SU-DHL-6 (cell line): ENCODE data around the gene WDR48.

Experiments
- H2AFZ ChIP-seq: fragments of 200-600 bp; sonication (generic); 2 replicates; pipeline ENCODE4 v1.6.1; 2014; ENCODE audit warnings: low read depth, mild to moderate bottlenecking, moderate library complexity, mixed read lengths, antibody characterized with exemption, low read length; ENCODE audit not compliant: severe bottlenecking
- H3F3A ChIP-seq: fragments of 200-600 bp; shearing (Covaris generic); 2 replicates; pipeline ENCODE4 v1.6.0; 2016; ENCODE audit warnings: antibody characterized with exemption, mild to moderate bottlenecking; ENCODE audit not compliant: insufficient read depth
- H3K27ac ChIP-seq: fragments of 200-600 bp; sonication (generic); 2 replicates; pipeline ENCODE4 v1.5.1; 2016; ENCODE audit warnings: low read depth, mild to moderate bottlenecking, low read length, moderate library complexity, mixed read lengths
- H3K27me3 ChIP-seq: fragments of 200-600 bp; sonication (generic), shearing (Covaris generic); 2 replicates; pipeline ENCODE4 v1.6.0; 2014; ENCODE audit warnings: mild to moderate bottlenecking, low read length
- H3K36me3 ChIP-seq: fragments of 200-600 bp; sonication (generic); 2 replicates; pipeline ENCODE4 v1.6.1; 2014; ENCODE audit warnings: mild to moderate bottlenecking, low read length, mixed read lengths
- H3K4me2 ChIP-seq: fragments of 300-600, 200-600 bp; shearing (Covaris generic), sonication (generic); 2 replicates; pipeline ENCODE4 v1.6.0; 2014; ENCODE audit warnings: low read length, low read depth, mild to moderate bottlenecking; ENCODE audit not compliant: poor library complexity, severe bottlenecking
- H3K4me3 ChIP-seq: fragments of 200-600 bp; sonication (generic); 2 replicates; pipeline ENCODE4 v1.5.1; 2014; ENCODE audit warnings: antibody characterized with exemption, low read length, mild to moderate bottlenecking, mixed read lengths; ENCODE audit not compliant: insufficient read depth, poor library complexity, severe bottlenecking
- H3K79me2 ChIP-seq: fragments of 200-600 bp; sonication (generic); 2 replicates; pipeline ENCODE4 v1.6.1; 2014; ENCODE audit warnings: mild to moderate bottlenecking, low read length, moderate library complexity; ENCODE audit not compliant: insufficient read depth
- H3K9ac ChIP-seq: fragments of 200-600 bp; sonication (generic); 2 replicates; pipeline ENCODE4 v1.7.0; 2014; ENCODE audit warnings: mild to moderate bottlenecking, low read length
- H3K9me2 ChIP-seq: fragments of 200-600 bp; sonication (generic); replicated peaks from 2 replicates; pipeline ENCODE4 v1.6.1; 2014; ENCODE audit warnings: low read length; ENCODE audit not compliant: insufficient read depth
- H3K9me3 ChIP-seq: fragments of 200-600 bp; sonication (generic); 2 replicates; pipeline ENCODE4 v1.6.1; 2014; ENCODE audit warnings: low read length, mixed read lengths; ENCODE audit not compliant: insufficient read depth
- H4K20me1 ChIP-seq: fragments of 200-600 bp; sonication (generic); 2 replicates; pipeline ENCODE4 v1.6.1; 2014; ENCODE audit warnings: low read depth, mild to moderate bottlenecking, antibody characterized with exemption, low read length, moderate library complexity, mixed read lengths
- EZH2phosphoT487 ChIP-seq: fragments of 200-600 bp; sonication (generic), shearing (Covaris generic); conservative IDR thresholded peaks from 2 replicates; pipeline ENCODE4 v1.6.1; 2018; ENCODE audit warnings: mild to moderate bottlenecking, antibody characterized with exemption, low read length, moderate library complexity, mixed read lengths
- TF ChIP-seq, protein P1 (sequence below): fragments of 200-600 bp; sonication (generic); IDR thresholded peaks from one replicate; pipeline ENCODE4 v1.5.1; 2017; ENCODE audit warnings: antibody characterized with exemption, mild to moderate bottlenecking, low read length, moderate library complexity; ENCODE audit not compliant: insufficient read depth, poor library complexity, severe bottlenecking

WDR48 gene

DNA sequence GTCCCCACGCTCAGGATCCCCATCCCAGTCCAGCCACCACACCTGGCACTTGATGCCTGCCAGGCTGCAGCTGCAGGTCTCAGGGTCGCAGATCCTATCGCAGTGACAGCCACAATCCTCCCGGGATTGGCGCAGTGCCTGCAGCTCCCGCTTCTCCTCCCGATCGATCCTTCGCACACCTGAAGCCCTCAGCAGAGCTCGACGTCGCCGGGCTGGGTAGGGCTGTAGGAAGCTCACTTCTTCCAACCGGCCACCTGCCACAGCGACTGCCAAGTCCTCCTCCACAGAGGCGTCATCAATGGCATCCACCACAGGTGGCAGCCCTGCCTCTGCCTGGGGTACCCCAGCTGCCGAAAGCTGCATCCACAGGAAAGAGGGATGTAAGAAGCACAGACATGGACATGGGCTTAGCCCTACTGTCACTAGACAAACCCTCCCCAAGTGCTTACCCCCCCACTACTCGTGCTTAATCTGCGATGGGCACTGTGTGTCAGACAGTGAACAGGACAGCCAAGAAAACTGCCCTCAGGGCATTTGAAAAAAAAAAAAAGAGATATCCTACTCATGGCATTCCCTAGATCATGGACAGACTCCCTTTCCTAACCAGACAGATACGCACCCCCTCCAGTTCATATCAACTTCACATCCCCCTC, 92.4 kb downstream of the WDR48 start:
- Histone ChIP-seq H3K79me2 (no peaks in the 10 kb centered on the region), H3K4me3 (no peak overlapping the region), H3K9me3 (no peaks in the 10 kb centered on the region), H3K36me3 (no peaks in the 10 kb centered on the region), H4K20me1 (no peaks in the 10 kb centered on the region), H3K9ac (no peak overlapping the region), H2AFZ (no peak overlapping the region), H3K9me2 (no peaks in the 10 kb centered on the region), H3F3A (no peaks in the 10 kb centered on the region), H3K27ac (no peak overlapping the region), H3K27me3 (no peaks in the 10 kb centered on the region), H3K4me2 (no peak overlapping the region)
- TF ChIP-seq EZH2phosphoT487, result no peak

GRCh38 chr3:39144748-39145380, 93.0 kb downstream of the WDR48 start:
- Histone ChIP-seq H3K9me2 (no peaks in the 10 kb centered on the region), H3K9me3 (no peaks in the 10 kb centered on the region), H3K4me2 (no peak overlapping the region), H3F3A (no peaks in the 10 kb centered on the region), H3K9ac (no peak overlapping the region), H3K27ac (no peak overlapping the region), H3K4me3 (no peak overlapping the region), H2AFZ (no peak overlapping the region), H4K20me1 (no peaks in the 10 kb centered on the region), H3K36me3 (no peaks in the 10 kb centered on the region), H3K79me2 (no peaks in the 10 kb centered on the region), H3K27me3 (no peaks in the 10 kb centered on the region)
- no peak for TF ChIP-seq EZH2phosphoT487
- TF ChIP-seq, protein P1, sequence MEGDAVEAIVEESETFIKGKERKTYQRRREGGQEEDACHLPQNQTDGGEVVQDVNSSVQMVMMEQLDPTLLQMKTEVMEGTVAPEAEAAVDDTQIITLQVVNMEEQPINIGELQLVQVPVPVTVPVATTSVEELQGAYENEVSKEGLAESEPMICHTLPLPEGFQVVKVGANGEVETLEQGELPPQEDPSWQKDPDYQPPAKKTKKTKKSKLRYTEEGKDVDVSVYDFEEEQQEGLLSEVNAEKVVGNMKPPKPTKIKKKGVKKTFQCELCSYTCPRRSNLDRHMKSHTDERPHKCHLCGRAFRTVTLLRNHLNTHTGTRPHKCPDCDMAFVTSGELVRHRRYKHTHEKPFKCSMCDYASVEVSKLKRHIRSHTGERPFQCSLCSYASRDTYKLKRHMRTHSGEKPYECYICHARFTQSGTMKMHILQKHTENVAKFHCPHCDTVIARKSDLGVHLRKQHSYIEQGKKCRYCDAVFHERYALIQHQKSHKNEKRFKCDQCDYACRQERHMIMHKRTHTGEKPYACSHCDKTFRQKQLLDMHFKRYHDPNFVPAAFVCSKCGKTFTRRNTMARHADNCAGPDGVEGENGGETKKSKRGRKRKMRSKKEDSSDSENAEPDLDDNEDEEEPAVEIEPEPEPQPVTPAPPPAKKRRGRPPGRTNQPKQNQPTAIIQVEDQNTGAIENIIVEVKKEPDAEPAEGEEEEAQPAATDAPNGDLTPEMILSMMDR, result no peak

- Histone ChIP-seq H3K9me3 (no peaks in the 10 kb centered on the region), H3K36me3 (no peaks in the 10 kb centered on the region), H3K9ac (no peak overlapping the region), H4K20me1 (no peaks in the 10 kb centered on the region), H3K4me3 (no peak overlapping the region), H3K27ac (no peak overlapping the region), H3K27me3 (no peaks in the 10 kb centered on the region), H3K9me2 (no peaks in the 10 kb centered on the region), H3F3A (no peaks in the 10 kb centered on the region), H2AFZ (no peak overlapping the region), H3K79me2 (no peaks in the 10 kb centered on the region; the same call in 1 of the 2 replicates), H3K4me2 (no peak overlapping the region)
- no peak for TF ChIP-seq EZH2phosphoT487
- TF ChIP-seq, protein P1, result no peak
Observed at GRCh38 chr3:39146083-39146501, 94.3 kb downstream of the WDR48 start.
